Vagina (tissue), 2 donors: ENCODE measurements around the gene VPS33A. TPM values are rescaled to one million over a fixed set of nuclear protein-coding genes. Genes with fewer than 3 reads are reported as not detected.
"Not testable (repeated sequence)": the region's sequence is repeated elsewhere in the genome, so short reads cannot be mapped to it uniquely, and the experiment has no call there.

Experiments used
- DNase-seq, 2 donors: peaks; one replicate each; pipeline ENCODE4 v3.0.0-alpha.2; 2017; ENCODE audit errors: extremely low spot score in 2 of 2
- H3K27ac ChIP-seq: fragments of 200-600 bp; sonication (generic); one replicate; pipeline ENCODE4 v1.5.1; 2019
- H3K27me3 ChIP-seq: fragments of 200-600 bp; sonication (generic); one replicate; pipeline ENCODE4 v1.5.1; 2019
- H3K36me3 ChIP-seq, 2 donors: fragments of 200-600 bp; sonication (generic); one replicate each; pipeline ENCODE4 v1.5.1; 2017 to 2019
- H3K4me1 ChIP-seq: fragments of 200-600 bp; sonication (generic); one replicate; pipeline ENCODE4 v1.5.1; 2019
- H3K4me3 ChIP-seq, 2 donors: fragments of 200-600 bp; sonication (generic); 1 replicate in 1 of 2; 2 replicates in 1 of 2; pipeline ENCODE4 v1.5.1; 2016 to 2019
- H3K9me3 ChIP-seq: fragments of 200-600 bp; sonication (generic); one replicate; pipeline ENCODE4 v1.5.1; 2019
- POLR2A ChIP-seq, 2 donors: fragments of 450-650 bp; IDR thresholded peaks; one replicate each; pipeline ENCODE4 v1.6.1; 2017; ENCODE audit warnings: antibody characterized with exemption in 2 of 2, mild to moderate bottlenecking in 2 of 2, moderate library complexity in 2 of 2
- POLR2AphosphoS5 ChIP-seq, 2 donors: sonication (generic); formaldehyde crosslinking; IDR thresholded peaks; one replicate each; pipeline ENCODE4 v1.9.0; 2017; ENCODE audit warnings: antibody characterized with exemption in 2 of 2, mild to moderate bottlenecking in 2 of 2, low read depth in 1 of 2; ENCODE audit not compliant: insufficient read depth in 1 of 2
- intact Hi-C: fragments of 100-400 bp; cut with DNase I; formaldehyde crosslinking; loops from one replicate; pipeline ENCODE4 v1.15.1; 2023
- total RNA-seq: library from RNA; depleted of rRNA; stranded (reverse); fragments of >200 nt; gene quantifications from one replicate; pipeline ENCODE4 v1.2.3, GENCODE V29; 2016
- TF ChIP-seq, protein P1 (sequence below), 3 experiments: fragments of 450-650 bp in 2 of 3; fragments of 200-600 bp in 1 of 3; sonication (generic) in 1 of 3; IDR thresholded peaks; one replicate each; pipeline ENCODE4 v1.5.1; 2017 to 2019; ENCODE audit warnings: antibody characterized with exemption in 3 of 3, mild to moderate bottlenecking in 2 of 3, moderate library complexity in 2 of 3

VPS33A gene
- total RNA-seq, 1 donor from 2014 or later = 11.0 TPM

DNA sequence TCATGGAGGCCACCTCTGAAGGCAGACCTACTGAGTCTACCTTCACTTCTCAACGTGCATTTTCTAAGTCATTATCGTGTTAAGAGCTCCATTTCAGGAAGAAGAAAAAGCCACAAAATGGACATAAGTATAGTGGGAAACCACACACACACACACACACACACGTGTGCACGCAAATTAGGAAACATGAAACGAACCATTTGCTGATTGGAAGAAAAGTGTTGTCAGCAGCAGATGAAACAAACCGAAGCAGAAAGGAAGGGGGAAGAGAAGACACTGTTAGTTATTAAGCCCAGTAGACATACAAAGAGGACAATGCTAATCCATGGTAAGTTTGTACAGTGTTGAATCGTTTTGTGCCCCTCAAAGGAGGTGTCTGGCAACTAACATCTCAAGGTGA, 9.9 kb upstream of the VPS33A start:
- no peak for DNase-seq
- no peak overlapping the region for H3K4me3 ChIP-seq
- H3K27me3 ChIP-seq = no peaks in the 10 kb centered on the region
- TF ChIP-seq, protein P1, sequence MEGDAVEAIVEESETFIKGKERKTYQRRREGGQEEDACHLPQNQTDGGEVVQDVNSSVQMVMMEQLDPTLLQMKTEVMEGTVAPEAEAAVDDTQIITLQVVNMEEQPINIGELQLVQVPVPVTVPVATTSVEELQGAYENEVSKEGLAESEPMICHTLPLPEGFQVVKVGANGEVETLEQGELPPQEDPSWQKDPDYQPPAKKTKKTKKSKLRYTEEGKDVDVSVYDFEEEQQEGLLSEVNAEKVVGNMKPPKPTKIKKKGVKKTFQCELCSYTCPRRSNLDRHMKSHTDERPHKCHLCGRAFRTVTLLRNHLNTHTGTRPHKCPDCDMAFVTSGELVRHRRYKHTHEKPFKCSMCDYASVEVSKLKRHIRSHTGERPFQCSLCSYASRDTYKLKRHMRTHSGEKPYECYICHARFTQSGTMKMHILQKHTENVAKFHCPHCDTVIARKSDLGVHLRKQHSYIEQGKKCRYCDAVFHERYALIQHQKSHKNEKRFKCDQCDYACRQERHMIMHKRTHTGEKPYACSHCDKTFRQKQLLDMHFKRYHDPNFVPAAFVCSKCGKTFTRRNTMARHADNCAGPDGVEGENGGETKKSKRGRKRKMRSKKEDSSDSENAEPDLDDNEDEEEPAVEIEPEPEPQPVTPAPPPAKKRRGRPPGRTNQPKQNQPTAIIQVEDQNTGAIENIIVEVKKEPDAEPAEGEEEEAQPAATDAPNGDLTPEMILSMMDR (IDR thresholded peaks at IDR 0.05) = no peak
- no peak for TF ChIP-seq POLR2A (IDR thresholded peaks at IDR 0.05)
- no peak overlapping the region for H3K27ac ChIP-seq
- H3K4me1 ChIP-seq = no peaks in the 10 kb centered on the region
- intact Hi-C loops = no loop called here
- H3K36me3 ChIP-seq = peaks cover 4 to 46% of the 10 kb centered on the region in 2 donors
- H3K9me3 ChIP-seq = no peaks in the 10 kb centered on the region

DNA sequence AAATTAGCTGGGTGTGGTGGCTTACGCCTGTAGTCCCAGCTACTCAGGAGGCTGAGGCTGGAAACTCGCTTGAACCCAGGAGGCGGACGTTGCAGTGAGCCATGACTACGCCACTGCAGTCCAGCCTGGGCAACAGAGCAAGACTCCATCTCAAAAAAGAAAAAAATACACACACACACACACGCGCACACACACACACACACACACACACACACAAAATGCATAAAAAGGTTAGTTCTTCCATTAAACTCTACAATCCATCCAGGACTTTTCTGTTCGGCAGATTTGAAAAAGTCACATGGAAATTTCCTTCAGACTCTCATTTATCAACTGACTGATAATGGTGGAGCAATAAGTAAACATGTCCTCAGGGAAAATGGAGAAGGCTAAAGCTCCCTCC, 9.2 kb upstream of the VPS33A start:
- DNase-seq = no peak
- no peaks in the 10 kb centered on the region for H3K4me1 ChIP-seq
- H3K4me3 ChIP-seq = no peak overlapping the region
- H3K36me3 ChIP-seq = peaks cover 4 to 53% of the 10 kb centered on the region in 2 donors
- no peaks in the 10 kb centered on the region for H3K9me3 ChIP-seq
- H3K27me3 ChIP-seq = no peaks in the 10 kb centered on the region
- intact Hi-C loops = no loop called here
- TF ChIP-seq, protein P1 (IDR thresholded peaks at IDR 0.05) = no peak
- TF ChIP-seq POLR2A (IDR thresholded peaks at IDR 0.05) (no peak), POLR2AphosphoS5 (IDR thresholded peaks at IDR 0.05; ENCODE audit: insufficient read depth in 1 of 2, low read depth in 1 of 2) (no peak)
- H3K27ac ChIP-seq = no peak overlapping the region

DNA sequence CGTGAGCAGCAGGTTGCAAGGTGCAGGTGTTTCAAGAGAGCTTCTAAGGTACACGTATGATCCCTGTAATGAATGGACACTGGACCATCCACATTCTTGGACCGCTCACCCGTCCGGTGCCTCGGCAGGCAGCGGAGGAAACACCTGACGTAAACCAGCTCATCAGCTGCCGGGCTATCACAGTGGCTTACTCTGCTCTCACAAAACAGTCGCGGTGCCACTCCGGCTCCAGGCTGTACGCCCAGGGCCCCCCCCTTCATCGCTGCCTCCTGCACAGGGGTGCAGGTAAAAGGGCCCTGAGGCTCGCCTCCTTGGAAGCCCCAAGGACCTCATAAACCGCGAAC, 436 bp downstream of the VPS33A start:
- DNase-seq = peak in 1 of 2 donors; percentile 87
- TF ChIP-seq, protein P1 (IDR thresholded peaks at IDR 0.05) = no peak
- no peak for TF ChIP-seq POLR2AphosphoS5 (IDR thresholded peaks at IDR 0.05; ENCODE audit: insufficient read depth in 1 of 2, low read depth in 1 of 2)
- no peak for TF ChIP-seq POLR2A (IDR thresholded peaks at IDR 0.05)
- peak overlapping the region; percentile 84 for H3K27ac ChIP-seq
- H3K4me1 ChIP-seq = peaks cover 19% of the 10 kb centered on the region
- H3K9me3 ChIP-seq = no peaks in the 10 kb centered on the region
- H3K36me3 ChIP-seq = peaks cover 0 to 25% of the 10 kb centered on the region in 2 donors
- no peaks in the 10 kb centered on the region for H3K27me3 ChIP-seq
- intact Hi-C loops = no loop called here
- H3K4me3 ChIP-seq = peak overlapping the region; percentile 80 to 88

DNA sequence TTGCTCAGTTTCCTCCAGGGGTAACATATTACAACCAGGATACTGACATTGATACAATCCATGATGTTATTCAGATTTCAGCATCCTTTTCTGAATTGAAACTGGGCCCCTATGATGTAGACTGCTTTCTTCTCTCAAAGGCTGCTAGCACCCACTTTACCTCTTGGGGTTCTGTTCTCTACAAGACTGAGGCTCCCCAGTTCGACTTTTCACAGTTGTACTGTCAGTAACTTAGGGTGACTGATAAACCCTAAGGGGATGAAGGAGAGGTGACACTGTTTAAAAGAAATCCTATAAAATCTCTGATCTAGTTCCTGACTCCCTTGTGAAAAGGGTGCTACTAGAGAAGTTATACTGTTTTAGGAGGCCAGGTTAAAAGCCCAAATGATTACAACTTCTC, 818 bp downstream of the VPS33A start:
- intact Hi-C loops = no loop called here
- Histone ChIP-seq H3K4me3 (peak overlapping the region; percentile 80 to 88), H3K4me1 (peaks cover 19% of the 10 kb centered on the region), H3K27me3 (no peaks in the 10 kb centered on the region), H3K9me3 (no peaks in the 10 kb centered on the region), H3K27ac (peak overlapping the region; percentile 84), H3K36me3 (peaks cover 0 to 26% of the 10 kb centered on the region in 2 donors)
- TF ChIP-seq, protein P1 (IDR thresholded peaks at IDR 0.05) = no peak
- TF ChIP-seq POLR2A (IDR thresholded peaks at IDR 0.05) (no peak), POLR2AphosphoS5 (IDR thresholded peaks at IDR 0.05; ENCODE audit: insufficient read depth in 1 of 2, low read depth in 1 of 2) (no peak)
- DNase-seq = no peak

DNA sequence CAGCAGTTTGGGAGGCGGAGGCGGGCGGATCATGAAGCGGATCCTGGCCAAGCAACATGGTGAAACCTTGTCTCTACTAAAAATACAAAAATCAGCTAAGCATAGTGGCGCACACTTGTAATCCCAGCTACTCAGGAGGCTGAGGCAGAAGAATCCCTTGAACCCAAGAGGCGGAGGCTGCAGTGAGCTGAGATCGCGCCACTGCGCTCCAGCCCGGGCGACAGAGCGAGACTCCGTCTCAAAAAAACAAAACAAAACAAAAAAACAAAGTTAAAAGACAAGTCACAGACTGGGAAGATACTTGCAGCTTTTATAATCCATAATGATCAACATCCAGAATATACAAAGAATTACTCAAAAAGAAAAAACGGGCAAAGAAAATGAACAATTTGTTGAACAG, 5.6 kb downstream of the VPS33A start:
- H3K9me3 ChIP-seq, H3K27me3 ChIP-seq, H3K4me1 ChIP-seq, intact Hi-C loops, DNase-seq, H3K4me3 ChIP-seq, H3K27ac ChIP-seq: not testable (repeated sequence)
- H3K36me3 ChIP-seq = peaks cover 0 to 60% of the 10 kb centered on the region in 2 donors

DNA sequence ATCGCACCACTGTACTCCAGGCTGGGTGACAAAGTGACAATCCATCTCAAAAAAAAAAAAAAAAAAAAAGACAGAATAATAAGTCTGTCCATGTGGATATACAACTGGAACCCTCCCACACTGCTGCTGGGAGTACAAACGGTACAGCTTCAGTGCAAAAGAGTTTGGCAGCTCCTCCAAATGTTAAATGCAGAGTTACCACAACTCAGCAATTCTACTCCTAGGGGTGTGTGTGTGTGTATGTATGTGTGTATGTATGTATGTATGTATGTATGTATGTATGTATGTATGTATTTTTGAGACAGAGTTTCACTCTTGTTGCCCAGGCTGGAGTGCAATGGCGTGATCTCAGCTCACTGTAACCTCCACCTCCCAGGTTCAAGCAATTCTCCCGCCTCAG, 7.4 kb downstream of the VPS33A start:
- intact Hi-C loops, H3K4me1 ChIP-seq, H3K27ac ChIP-seq, H3K27me3 ChIP-seq, H3K9me3 ChIP-seq, DNase-seq, H3K4me3 ChIP-seq: not testable (repeated sequence)
- peaks cover 0 to 61% of the 10 kb centered on the region in 2 donors for H3K36me3 ChIP-seq

DNA sequence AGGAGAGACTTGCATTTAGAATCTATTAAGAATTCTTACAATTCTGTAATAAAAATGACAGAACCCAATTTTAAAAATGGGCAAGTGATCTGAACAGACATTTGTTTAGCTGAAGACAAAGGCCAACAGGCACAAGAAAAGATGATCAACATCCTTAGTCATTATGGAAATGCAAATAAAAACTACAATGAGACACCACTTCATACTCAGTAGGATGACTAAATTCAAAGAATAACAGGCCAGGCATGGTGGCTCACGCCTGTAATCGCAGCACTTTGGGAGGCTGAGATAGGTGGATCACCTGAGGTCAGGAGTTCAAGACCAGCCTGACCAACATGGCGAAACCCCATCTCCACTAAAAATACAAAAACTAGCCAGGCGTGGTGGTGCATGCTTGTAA, 7.8 kb downstream of the VPS33A start:
- H3K4me1 ChIP-seq, intact Hi-C loops, DNase-seq, H3K4me3 ChIP-seq, H3K27ac ChIP-seq, H3K27me3 ChIP-seq, H3K9me3 ChIP-seq: not testable (repeated sequence)
- peaks cover 0 to 60% of the 10 kb centered on the region in 2 donors for H3K36me3 ChIP-seq
